Measurements from ENCODE around the gene CCDC106. TPM values are rescaled to one million over a fixed set of nuclear protein-coding genes. Genes with fewer than 3 reads are reported as not detected.

CCDC106 gene
- total RNA-seq, 2 donors from 2014 or later: 19.1 to 30.0 TPM

- DNase-seq (ENCODE audit: low spot score): no peak
- no peak overlapping the region for H3K27ac ChIP-seq
- no peaks in the 10 kb centered on the region for H3K27me3 ChIP-seq
- TF ChIP-seq, protein P1, sequence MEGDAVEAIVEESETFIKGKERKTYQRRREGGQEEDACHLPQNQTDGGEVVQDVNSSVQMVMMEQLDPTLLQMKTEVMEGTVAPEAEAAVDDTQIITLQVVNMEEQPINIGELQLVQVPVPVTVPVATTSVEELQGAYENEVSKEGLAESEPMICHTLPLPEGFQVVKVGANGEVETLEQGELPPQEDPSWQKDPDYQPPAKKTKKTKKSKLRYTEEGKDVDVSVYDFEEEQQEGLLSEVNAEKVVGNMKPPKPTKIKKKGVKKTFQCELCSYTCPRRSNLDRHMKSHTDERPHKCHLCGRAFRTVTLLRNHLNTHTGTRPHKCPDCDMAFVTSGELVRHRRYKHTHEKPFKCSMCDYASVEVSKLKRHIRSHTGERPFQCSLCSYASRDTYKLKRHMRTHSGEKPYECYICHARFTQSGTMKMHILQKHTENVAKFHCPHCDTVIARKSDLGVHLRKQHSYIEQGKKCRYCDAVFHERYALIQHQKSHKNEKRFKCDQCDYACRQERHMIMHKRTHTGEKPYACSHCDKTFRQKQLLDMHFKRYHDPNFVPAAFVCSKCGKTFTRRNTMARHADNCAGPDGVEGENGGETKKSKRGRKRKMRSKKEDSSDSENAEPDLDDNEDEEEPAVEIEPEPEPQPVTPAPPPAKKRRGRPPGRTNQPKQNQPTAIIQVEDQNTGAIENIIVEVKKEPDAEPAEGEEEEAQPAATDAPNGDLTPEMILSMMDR (IDR thresholded peaks at IDR 0.05): no peak
- H3K4me1 ChIP-seq: no peaks in the 10 kb centered on the region
- peaks cover 65% of the 10 kb centered on the region for H3K36me3 ChIP-seq
- no peak overlapping the region for H3K4me3 ChIP-seq
- no peaks in the 10 kb centered on the region for H3K9me3 ChIP-seq
Observed at GRCh38 chr19:55695511-55696290, 47.7 kb downstream of the CCDC106 start.

GRCh38 chr19:55696301-55697068 is 48.5 kb downstream of the CCDC106 start:
- no peaks in the 10 kb centered on the region for H3K27me3 ChIP-seq
- DNase-seq (ENCODE audit: low spot score): no peak

DNA sequence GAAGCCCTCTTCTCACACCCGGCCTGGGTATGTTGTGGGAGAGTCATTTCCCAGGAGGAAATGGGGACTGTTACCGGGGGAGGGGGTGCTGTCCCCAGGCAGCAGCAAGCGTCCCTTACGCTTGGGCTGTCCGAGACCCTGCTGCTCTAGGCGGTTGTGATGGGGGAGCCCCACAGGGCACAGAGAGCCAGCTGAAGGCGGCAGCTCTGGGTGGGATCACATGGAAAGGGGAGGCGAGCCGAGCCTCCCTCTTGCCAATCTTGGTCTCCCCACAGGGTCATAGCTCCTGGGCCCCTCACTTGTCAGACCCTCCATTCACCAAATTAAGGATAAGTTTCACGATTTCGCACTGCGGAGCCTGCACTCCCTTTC is 49.0 kb downstream of the CCDC106 start:
- TF ChIP-seq, protein P1 (IDR thresholded peaks at IDR 0.05): no peak
- H3K36me3 ChIP-seq: peaks cover 53% of the 10 kb centered on the region
- H3K9me3 ChIP-seq: no peaks in the 10 kb centered on the region
- no peaks in the 10 kb centered on the region for H3K4me1 ChIP-seq
- no peaks in the 10 kb centered on the region for H3K27me3 ChIP-seq
- no peak overlapping the region for H3K4me3 ChIP-seq
- no peak for DNase-seq (ENCODE audit: low spot score)
- no peak overlapping the region for H3K27ac ChIP-seq

More at GRCh38 chr19:55696301-55697068, 48.5 kb downstream of the CCDC106 start:
- Histone ChIP-seq H3K36me3 (peaks cover 59% of the 10 kb centered on the region), H3K9me3 (no peaks in the 10 kb centered on the region), H3K4me3 (no peak overlapping the region), H3K27ac (no peak overlapping the region), H3K4me1 (no peaks in the 10 kb centered on the region)
- TF ChIP-seq, protein P1 (IDR thresholded peaks at IDR 0.05): no peak

DNA sequence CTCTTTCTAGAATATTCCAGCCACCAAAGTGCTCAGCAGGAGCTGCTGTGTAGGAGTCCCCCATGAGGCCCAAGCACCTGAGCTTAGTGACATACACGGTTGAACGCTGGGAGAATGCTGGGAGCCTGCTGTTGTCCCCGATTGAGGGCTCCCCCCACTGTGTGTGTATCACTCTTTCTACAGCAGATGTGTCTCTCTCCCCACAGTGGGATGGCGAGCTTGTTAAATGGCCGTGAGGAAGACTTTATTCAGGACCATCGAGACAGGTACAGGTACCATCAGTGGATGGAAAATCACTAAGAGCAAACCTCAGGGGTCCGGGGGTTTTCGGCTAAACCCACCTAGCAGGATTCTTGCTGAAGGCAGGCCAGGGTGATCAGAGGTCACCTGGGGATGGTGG is 49.7 kb downstream of the CCDC106 start:
- no peaks in the 10 kb centered on the region for H3K9me3 ChIP-seq
- H3K27ac ChIP-seq: no peak overlapping the region
- TF ChIP-seq, protein P1 (IDR thresholded peaks at IDR 0.05): no peak
- H3K27me3 ChIP-seq: no peaks in the 10 kb centered on the region
- peaks cover 47% of the 10 kb centered on the region for H3K36me3 ChIP-seq
- no peaks in the 10 kb centered on the region for H3K4me1 ChIP-seq
- DNase-seq (ENCODE audit: low spot score): no peak
- no peak overlapping the region for H3K4me3 ChIP-seq

DNA sequence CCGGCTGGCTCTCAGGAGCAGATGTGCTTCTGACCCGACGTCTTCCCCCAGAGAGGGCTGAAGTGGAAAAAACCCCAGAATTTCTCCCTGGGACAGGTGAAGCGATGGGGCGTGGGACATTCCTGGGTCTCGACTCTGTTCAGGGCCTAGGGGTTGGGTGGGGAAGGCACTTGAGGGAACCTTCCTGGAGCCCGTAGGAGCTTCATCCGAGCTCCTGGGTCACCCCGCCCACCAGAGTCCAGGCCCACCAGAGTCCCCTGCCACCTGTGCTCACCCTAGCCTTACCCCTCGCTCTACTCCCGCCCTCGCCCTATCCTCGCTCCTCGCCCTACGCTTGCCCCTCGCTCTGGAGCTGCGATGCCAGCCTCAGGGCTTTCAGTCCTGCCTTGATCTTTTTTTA is 50.2 kb downstream of the CCDC106 start:
- Histone ChIP-seq H3K27me3 (no peaks in the 10 kb centered on the region), H3K36me3 (peaks cover 41% of the 10 kb centered on the region), H3K27ac (no peak overlapping the region), H3K4me3 (no peak overlapping the region), H3K4me1 (no peaks in the 10 kb centered on the region), H3K9me3 (no peaks in the 10 kb centered on the region)
- TF ChIP-seq, protein P1 (IDR thresholded peaks at IDR 0.05): no peak
- DNase-seq (ENCODE audit: low spot score): no peak

All from right atrium auricular region (tissue), 2 donors.